Endothelial cell (in vitro differentiated cells): ENCODE data around the gene ATG101. TPM values are rescaled to one million over a fixed set of nuclear protein-coding genes. Genes with fewer than 3 reads are reported as not detected.

Experiments
- DNase-seq: peaks from one replicate; pipeline ENCODE4 v3.0.0; 2021; ENCODE audit warnings: low spot score
- H3K27ac Mint-ChIP-seq: one replicate; pipeline ENCODE4 v1.8.0; 2021; ENCODE audit warnings: mixed read lengths, inconsistent platforms; ENCODE audit not compliant: unreplicated experiment
- H3K27me3 Mint-ChIP-seq: one replicate; pipeline ENCODE4 v1.8.0; 2021; ENCODE audit warnings: mild to moderate bottlenecking, moderate library complexity, mixed read lengths, inconsistent platforms; ENCODE audit not compliant: unreplicated experiment
- H3K36me3 Mint-ChIP-seq: one replicate; pipeline ENCODE4 v1.8.0; 2021; ENCODE audit warnings: mild to moderate bottlenecking, low read depth, mixed read lengths, inconsistent platforms; ENCODE audit not compliant: unreplicated experiment
- H3K4me1 Mint-ChIP-seq: one replicate; pipeline ENCODE4 v1.8.0; 2021; ENCODE audit warnings: mild to moderate bottlenecking, mixed read lengths, inconsistent platforms; ENCODE audit not compliant: unreplicated experiment
- H3K4me3 Mint-ChIP-seq: one replicate; pipeline ENCODE4 v1.8.0; 2021; ENCODE audit warnings: mild to moderate bottlenecking, mixed read lengths, inconsistent platforms; ENCODE audit not compliant: unreplicated experiment
- H3K9me3 Mint-ChIP-seq: one replicate; pipeline ENCODE4 v1.8.0; 2021; ENCODE audit warnings: mixed read lengths, inconsistent platforms; ENCODE audit not compliant: unreplicated experiment
- total RNA-seq: library from RNA; stranded (reverse); fragmentation: NEBNext Ultra II Directional; extraction: Animal tissue kit (Norgen Biotek cat#: 25700); gene quantifications from one replicate; pipeline ENCODE4 v1.2.1, GENCODE V29; 2021; ENCODE audit not compliant: unreplicated experiment
- TF ChIP-seq, protein P1 (sequence below): fragments of 200-600 bp; sonication (generic); IDR thresholded peaks from one replicate; pipeline ENCODE4 v1.5.0; 2021; ENCODE audit warnings: antibody characterized with exemption; ENCODE audit not compliant: unreplicated experiment

ATG101 gene
- total RNA-seq, 1 donor from 2014 or later: 30.6 TPM

- H3K27ac Mint-ChIP-seq: no peak overlapping the region
- H3K4me1 Mint-ChIP-seq: peaks cover 54% of the 10 kb centered on the region
- no peaks in the 10 kb centered on the region for H3K9me3 Mint-ChIP-seq
- TF ChIP-seq, protein P1, sequence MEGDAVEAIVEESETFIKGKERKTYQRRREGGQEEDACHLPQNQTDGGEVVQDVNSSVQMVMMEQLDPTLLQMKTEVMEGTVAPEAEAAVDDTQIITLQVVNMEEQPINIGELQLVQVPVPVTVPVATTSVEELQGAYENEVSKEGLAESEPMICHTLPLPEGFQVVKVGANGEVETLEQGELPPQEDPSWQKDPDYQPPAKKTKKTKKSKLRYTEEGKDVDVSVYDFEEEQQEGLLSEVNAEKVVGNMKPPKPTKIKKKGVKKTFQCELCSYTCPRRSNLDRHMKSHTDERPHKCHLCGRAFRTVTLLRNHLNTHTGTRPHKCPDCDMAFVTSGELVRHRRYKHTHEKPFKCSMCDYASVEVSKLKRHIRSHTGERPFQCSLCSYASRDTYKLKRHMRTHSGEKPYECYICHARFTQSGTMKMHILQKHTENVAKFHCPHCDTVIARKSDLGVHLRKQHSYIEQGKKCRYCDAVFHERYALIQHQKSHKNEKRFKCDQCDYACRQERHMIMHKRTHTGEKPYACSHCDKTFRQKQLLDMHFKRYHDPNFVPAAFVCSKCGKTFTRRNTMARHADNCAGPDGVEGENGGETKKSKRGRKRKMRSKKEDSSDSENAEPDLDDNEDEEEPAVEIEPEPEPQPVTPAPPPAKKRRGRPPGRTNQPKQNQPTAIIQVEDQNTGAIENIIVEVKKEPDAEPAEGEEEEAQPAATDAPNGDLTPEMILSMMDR: no peak
- peaks cover 4% of the 10 kb centered on the region for H3K27me3 Mint-ChIP-seq
- no peaks in the 10 kb centered on the region for H3K36me3 Mint-ChIP-seq
- no peak for DNase-seq
- no peak overlapping the region for H3K4me3 Mint-ChIP-seq
Observed at GRCh38 chr12:52122904-52123303, 53.1 kb downstream of the ATG101 start.

- Mint-ChIP-seq H3K4me3 (no peak overlapping the region), H3K9me3 (no peaks in the 10 kb centered on the region), H3K27ac (no peak overlapping the region), H3K36me3 (no peaks in the 10 kb centered on the region), H3K27me3 (peaks cover 4% of the 10 kb centered on the region), H3K4me1 (peaks cover 61% of the 10 kb centered on the region)
- no peak for DNase-seq
- TF ChIP-seq, protein P1: no peak
Observed at GRCh38 chr12:52123487-52124186, 53.9 kb downstream of the ATG101 start.

GRCh38 chr12:52125476-52125900 is 55.7 kb downstream of the ATG101 start:
- no peak for DNase-seq
- Mint-ChIP-seq H3K27me3 (peaks cover 6% of the 10 kb centered on the region), H3K4me3 (peak overlapping the region; percentile 59), H3K27ac (peak overlapping the region; percentile 86), H3K9me3 (no peaks in the 10 kb centered on the region), H3K4me1 (peaks cover 57% of the 10 kb centered on the region), H3K36me3 (no peaks in the 10 kb centered on the region)
- TF ChIP-seq, protein P1: no peak

DNA sequence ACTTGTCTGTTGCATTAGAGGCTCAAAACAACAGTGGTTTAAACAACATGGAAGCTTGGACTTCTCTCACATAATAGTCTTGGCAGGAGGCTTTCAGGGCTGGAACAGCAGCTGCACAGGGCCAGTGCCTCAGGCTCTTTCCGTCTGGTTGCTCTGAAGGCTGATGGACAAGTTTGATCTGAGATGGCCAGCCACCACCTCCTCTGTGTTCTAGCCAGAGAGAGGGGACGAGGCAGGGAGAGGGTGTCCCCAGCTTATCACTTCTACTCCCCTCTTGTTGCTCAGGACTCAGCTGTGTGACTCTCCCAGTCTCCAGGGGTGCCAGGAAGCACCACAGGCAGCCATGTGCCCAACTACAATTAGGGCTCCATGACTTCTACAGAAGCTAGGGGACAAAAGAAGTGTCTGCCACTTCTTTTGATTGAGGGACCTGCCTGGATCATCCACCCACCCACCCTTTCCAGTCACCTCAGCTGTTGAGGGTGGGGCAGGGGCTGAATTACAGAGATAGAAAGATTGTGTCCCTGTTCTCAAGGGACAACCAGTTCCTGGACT is 56.3 kb downstream of the ATG101 start:
- Mint-ChIP-seq H3K9me3 (no peaks in the 10 kb centered on the region), H3K27ac (peak overlapping the region; percentile 86), H3K4me1 (peaks cover 57% of the 10 kb centered on the region), H3K36me3 (no peaks in the 10 kb centered on the region), H3K27me3 (peaks cover 7% of the 10 kb centered on the region), H3K4me3 (no peak overlapping the region)
- TF ChIP-seq, protein P1: no peak
- no peak for DNase-seq

Other genes with a start within 250 kb of the ATG101 start
- 42.0 TPM for gene FIGNL2, start 221.3 kb upstream of the ATG101 start, total RNA-seq
- gene ANKRD33, start 181.9 kb upstream of the ATG101 start, total RNA-seq: 0.31 TPM
- 395 TPM for gene ACVRL1, start 162.5 kb upstream of the ATG101 start, total RNA-seq
- gene ACVR1B, start 118.3 kb upstream of the ATG101 start, total RNA-seq: 30.5 TPM
- gene TAMALIN, start 63.0 kb upstream of the ATG101 start, total RNA-seq: 29.7 TPM
- gene NR4A1, start 18.5 kb upstream of the ATG101 start, total RNA-seq: 1.0 TPM
- not detected for gene SMIM41, start 9.7 kb downstream of the ATG101 start, total RNA-seq
- gene KRT80, start 122.0 kb downstream of the ATG101 start, total RNA-seq: 1.5 TPM
- gene KRT7, start 163.3 kb downstream of the ATG101 start, total RNA-seq: not detected
- not detected for gene KRT86, start 204.7 kb downstream of the ATG101 start, total RNA-seq
- not detected for gene KRT81, start 221.6 kb downstream of the ATG101 start, total RNA-seq